GM18511 (cell line): ENCODE results near the gene HOXB13.

Source experiments
- ATAC-seq: cut with Tn5 transposase; IDR thresholded peaks from one replicate; pipeline ENCODE4 v1.9.1; 2021; ENCODE audit warnings: mild to moderate bottlenecking, moderate library complexity; ENCODE audit not compliant: unreplicated experiment

Gene HOXB13

DNA sequence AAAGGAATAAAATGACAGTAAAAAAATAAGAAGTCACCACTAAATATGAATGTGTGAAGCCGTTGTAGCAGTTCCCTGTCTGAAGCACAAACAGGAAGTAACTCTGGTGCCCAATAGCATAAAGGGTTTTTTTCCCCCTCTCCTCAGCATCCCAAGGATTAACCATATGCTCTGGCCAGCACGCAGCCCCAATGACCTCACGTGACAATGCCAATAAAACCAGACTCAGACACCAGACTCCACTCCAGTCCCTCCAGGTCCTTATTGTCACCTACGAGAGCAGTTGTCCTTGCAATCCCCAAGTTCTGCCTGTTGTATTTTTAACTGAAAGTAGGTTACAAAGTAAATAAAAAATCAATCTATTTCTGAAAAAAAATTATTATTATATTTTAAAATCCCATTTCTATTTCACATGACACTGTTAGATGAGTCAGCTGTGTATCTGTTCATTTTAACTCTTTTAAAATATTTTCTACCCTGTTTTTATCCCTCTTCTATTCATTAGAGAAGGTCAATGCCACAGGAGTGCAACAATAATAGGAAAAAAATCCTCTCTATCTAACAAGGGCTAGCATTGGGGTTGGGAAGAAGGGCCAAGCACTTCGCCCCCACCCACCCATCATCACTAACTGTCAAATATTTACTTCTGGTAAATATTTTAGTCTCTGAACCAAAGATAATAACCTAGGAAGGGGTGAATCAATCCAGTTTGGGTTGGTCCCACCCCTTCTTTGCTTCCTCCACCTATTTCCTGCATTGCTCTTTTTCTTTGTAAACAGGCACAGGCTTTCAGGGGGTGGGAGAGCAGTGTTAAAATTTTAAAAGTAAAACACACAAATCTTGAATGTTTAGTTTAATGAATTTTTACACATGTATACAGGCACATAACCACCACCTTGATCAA, 12.8 kb downstream of the HOXB13 start:
- ATAC-seq = no peak

DNA sequence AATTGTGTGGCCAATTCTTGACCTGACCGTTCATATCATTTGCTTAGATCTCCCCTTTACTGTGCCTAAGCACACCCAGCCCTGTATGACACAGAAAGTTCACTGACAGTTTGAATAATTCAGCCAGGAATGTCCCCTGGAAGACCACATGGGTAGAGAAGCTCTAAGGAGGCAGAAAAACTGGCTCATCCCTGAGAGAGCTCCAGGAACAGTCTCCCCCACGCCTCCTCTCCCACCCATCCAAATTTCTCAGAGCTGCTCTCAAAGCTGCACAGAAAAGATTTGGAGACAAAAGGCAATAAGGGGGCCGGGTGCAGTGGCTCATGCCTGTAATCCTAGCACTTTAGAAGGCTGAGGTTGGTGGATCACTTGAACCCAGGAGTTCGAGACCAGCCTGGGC, 17.4 kb downstream of the HOXB13 start:
- no peak for ATAC-seq

DNA sequence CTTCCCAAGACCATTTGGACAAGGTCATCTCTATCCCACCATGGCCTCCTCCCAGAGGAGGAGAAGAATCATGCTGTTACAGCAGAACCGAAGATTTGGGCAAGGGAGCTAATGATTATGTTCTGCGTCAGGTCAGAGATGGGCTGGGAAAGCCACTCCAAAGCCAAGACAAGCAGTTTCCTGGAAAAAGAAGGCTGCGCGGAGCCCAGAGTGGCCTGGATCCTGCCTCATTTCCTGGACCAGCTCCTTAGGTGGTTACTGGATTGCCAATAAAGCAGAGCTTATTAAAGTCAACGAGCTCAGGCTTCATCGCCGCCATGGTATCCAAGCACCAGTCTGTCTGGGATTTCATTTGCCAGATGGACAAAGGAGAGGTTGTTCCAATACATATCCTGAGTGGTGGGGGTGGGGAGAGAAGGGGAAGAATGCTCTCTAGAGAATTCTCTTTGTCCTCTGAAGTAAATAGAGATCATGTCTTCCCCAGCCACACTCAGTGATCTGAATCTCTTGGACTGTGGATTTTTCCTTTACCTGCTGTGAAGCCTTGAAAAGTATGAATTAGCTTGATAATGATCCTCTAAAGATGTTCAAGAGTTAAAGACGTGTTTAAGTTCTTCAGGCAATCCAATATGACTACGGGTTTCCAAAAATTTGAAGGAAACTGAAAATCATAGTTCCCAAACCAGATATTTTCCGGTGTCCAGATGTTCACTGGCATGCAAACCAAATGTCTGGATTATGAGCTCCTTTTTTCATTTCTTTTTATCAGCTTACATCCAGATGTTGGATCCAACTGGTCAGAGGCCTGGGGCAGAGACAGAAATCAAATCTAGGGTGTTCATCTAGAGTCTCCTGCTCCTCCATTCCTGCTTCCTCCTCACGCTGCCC, 23.9 kb downstream of the HOXB13 start:
- no peak for ATAC-seq

DNA sequence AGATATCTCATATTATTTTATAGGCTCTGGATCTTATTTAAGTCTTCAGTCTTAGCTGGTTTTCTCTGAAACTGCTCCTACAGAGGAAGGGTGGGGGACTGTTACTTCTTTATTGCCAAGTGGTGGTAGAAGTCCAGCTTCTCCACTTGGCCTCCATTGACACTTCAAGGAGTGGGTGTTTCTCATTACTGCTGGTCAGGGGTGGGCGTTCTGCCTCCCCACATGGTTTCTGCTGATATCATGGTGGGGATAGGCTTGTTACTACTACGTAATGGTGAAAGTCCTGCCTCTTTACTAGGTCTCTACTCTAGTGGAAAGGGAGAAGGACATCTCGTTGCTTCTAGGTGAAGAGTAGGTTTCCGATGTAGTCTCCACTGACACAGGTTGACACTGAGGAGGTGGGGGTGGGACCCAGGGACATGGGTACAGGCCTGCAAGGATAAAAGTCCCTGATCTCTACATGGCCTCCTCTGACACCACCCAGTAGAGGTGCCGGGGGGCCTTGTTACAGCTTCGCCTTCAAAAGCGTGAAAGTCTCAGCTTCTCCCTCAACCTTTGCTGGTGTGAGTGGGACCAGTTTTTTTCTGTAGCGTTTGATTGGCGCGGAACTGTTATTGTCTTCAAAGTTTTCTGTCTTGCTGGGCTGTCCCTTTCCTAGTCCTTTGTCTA, 26.6 kb downstream of the HOXB13 start:
- no peak for ATAC-seq

DNA sequence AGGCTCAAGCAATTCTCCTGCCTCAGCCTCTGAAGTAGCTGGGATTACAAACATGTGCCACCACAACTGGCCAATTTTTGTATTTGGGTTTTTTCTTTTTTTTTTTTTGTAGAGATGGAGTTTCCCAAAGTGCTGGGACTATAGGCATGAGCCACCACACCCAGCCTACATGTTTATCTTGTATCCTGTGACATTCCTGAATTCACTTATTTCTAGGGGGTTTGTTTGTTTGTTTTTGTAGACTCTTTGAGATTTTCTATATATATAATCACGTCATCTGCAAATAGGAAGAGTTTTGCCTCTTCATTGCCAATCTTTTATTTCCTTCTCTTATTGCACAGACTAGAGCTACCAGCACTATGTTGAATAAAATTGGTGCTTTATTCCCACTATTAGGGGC, 35.4 kb downstream of the HOXB13 start:
- no peak for ATAC-seq

DNA sequence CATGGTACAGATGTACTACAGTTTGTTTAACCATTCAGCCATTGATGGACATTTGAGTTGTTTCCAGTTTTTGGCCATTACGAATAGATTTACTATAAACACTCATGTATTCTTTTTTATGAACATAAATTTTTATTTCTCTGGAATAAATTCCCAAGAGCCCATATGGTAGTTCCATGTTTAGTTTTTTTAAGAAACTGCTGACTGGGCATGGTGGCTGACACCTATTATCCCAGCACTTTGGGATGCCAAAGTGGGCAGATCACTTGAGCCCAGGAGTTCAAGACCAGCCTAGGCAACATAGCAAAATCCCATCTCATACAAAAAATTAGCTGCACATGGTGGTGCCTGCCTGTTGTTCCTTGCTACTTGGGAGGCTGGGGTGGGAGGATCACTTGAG, 36.5 kb downstream of the HOXB13 start:
- no peak for ATAC-seq

DNA sequence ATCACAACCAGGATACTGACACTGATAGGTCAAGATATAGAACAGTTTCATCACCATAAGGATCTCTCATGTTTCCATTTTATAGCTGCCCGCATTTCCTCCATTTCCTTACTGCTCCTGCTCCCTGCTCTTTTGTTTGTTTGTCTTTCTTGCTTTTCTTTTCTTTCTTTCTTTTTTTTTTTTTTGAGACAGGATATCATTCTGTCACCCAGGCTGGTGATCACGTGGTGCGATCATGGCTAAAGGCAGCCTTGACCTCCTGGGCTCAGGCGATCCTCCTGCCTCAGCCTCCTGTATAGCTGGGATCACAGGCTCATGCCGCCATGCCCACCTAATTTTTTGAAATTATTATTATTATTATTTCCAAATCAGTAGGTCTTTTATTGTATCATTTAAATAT, 37.9 kb downstream of the HOXB13 start:
- ATAC-seq = no peak

- no peak for ATAC-seq
Observed at GRCh38 chr17:48681609-48682008, 46.9 kb downstream of the HOXB13 start.

- no peak for ATAC-seq
Observed at GRCh38 chr17:48679385-48680096, 49.0 kb downstream of the HOXB13 start.

DNA sequence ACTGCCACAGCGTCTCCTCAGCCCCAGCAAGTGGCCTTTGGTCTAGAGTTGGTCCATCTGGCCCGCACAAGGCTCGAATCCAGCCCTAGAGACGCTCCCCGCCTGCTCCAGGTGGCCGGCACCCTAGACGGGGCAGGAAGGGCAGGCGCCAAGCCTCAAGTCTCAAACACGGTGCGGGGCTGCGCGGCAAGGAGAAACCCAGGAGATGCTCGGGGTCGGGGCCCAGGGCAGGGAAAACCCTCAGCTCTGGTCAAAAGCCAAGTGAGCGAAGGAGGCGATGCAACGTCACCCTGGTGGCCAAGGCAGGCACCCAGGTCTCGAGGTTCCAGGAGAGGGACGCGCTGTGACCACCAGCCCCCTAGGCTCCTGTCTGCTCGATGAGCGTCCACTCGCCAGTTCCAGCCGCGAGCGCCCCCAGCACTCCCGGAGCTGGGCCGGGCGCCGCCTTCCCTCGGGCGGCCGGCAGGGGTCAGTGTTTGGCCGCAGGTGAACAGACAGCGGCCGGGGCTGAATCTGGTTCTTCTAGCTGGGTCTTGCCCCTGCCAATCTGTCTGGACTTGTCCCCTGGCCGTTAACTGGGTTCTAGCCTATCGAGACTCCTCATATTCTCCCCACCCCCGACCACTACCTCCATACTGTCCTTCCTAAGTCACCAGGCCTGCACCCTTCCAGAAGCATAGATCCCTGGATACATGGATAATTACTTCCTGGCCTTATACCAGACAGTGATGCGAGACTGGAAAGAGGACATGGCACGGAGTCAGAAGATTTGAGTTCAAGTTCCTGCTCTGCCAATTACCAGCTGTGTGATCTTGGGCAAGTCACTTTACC, 50.2 kb downstream of the HOXB13 start:
- no peak for ATAC-seq

- no peak for ATAC-seq
Observed at GRCh38 chr17:48676963-48677558, 51.5 kb downstream of the HOXB13 start.
